GM20000 (cell line): Measurements from ENCODE around the gene WFDC10B.
"Not testable (repeated sequence)": the region's sequence is repeated elsewhere in the genome, so short reads cannot be mapped to it uniquely, and the experiment has no call there.

ENCODE experiments used
- DNase-seq: peaks from one replicate; pipeline ENCODE4 v3.0.0; 2012; ENCODE audit warnings: low spot score
- CTCF ChIP-seq: IDR thresholded peaks from 2 replicates; pipeline ENCODE4 v1.5.1; 2012; ENCODE audit warnings: mild to moderate bottlenecking, control low read depth; ENCODE audit errors: extremely low read depth, missing control alignments

Gene WFDC10B

GRCh38 chr20:45685896-45686295 lies 18.9 kb downstream of the WFDC10B start:
- TF ChIP-seq CTCF, result no peak
- DNase-seq, result no peak

GRCh38 chr20:45679650-45680049 lies 25.2 kb downstream of the WFDC10B start:
- TF ChIP-seq CTCF, result no peak

GRCh38 chr20:45672765-45673164 lies 32.1 kb downstream of the WFDC10B start:
- no peak for DNase-seq
- TF ChIP-seq CTCF, result no peak

More at GRCh38 chr20:45679650-45680049, 25.2 kb downstream of the WFDC10B start:
- DNase-seq, result no peak

- no peak for TF ChIP-seq CTCF
- no peak for DNase-seq
These were observed 34.7 kb downstream of the WFDC10B start, which contains the start of gene WFDC11 for GRCh38 chr20:45670139-45670538. WFDC11 (minus strand) TSS chr20:45670239; CDS start chr20:45650600, 19,639 bp downstream.

DNA sequence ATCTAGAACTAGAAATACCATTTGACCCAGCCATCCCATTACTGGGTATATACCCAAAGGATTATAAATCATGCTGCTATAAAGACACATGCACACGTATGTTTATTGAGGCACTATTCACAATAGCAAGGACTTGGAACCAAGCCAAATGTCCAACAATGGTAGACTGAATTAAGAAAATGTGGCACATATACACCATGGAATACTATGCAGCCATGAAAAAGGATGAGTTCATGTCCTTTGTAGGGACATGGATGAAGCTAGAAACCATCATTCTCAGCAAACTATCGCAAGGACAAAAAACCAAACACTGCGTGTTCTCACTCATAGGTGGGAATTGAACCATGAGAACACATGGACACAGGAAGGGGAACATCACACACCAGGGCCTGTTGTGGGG lies 47.8 kb downstream of the WFDC10B start:
- not testable (repeated sequence) for DNase-seq

DNA sequence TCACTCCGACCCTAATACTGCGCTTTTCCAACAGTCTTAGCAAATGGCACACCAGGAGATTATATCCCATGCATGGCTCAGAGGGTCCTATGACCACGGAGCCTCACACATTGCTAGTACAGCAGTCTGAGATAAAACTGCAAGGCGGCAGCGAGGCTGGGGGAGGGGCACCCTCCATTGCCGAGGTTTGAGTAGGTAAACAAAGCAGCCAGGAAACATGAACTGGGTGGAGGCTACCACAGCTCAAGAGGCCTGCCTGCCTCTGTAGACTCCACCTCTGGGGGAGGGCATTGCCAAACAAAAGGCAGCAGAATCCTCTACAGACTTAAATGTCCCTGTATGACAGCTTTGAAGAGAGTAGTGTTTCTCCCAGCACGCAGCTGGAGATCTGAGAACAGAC lies 53.1 kb downstream of the WFDC10B start:
- not testable (repeated sequence) for DNase-seq

- no peak for DNase-seq
- no peak for TF ChIP-seq CTCF
These were observed 55.4 kb downstream of the WFDC10B start for GRCh38 chr20:45649312-45649863.

DNA sequence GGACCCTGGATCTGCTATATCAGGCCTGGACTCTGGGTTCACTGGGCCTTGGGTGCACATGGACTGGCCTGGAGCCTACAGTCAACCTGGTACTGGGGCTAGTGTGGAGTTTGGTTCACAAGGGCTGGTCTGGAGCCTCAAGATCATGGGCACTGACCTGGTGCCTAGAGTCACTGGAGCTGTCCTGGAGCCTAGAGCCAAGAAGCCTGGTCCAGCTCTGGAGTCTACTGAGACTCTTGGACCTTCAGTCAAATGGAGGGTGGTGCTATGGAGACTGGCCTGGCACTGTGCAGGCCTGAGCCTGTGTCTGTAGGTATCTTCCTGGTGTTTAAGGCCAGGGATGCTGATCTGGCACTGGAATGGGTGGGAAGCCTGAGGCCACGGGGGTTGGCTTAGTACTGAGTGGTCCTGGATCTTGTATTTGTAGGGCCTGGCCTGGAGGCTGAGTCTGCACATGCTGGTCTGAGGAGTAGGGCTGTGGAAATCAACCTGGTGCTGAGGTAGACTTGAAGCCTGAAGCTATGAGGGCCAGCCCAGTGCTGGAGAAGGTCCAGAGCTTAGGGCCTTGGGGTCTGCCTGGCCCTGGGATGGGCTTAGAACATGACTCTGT lies 57.3 kb downstream of the WFDC10B start:
- DNase-seq, result no peak
- TF ChIP-seq CTCF, result no peak
